Fibroblast of the conjunctiva (primary cell): ENCODE results near the gene PPP1R12A.

Experiments used
- DNase-seq: peaks from one replicate; pipeline ENCODE4 v3.0.0-alpha.2; 2010; ENCODE audit warnings: low read depth

The PPP1R12A gene

DNA sequence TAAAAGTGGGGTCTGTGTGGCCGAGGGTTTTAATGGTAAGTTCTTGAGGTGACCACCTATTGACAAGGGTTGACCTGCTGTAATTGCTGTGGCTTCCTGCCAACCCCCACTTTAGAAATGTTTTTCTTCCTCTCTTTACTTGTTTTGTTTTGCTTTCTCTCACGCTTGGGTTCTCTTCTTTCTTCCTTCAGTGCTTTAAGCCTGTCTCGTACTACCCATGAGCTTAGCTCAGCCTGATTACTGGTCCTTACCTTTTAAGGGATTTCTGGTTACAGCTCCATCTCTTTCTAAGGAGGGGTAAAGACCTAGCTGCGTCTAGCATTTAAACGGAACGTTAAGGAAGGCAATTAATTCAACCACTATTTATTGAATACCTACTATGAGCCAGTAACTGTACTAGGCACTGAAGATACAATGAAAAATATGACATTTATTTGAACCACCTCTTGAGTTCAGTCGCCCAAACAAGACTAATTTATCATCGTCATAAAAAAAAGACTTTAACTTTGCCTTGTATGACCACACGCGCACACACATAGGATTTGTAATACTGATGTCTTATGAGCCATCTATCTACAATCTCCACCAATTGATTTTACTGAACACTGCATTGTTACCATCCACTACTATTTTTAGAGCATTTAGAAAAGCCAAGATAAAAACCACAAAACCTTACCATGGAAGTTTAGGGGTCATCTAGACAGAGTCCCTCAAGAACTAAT, 888 bp upstream of the PPP1R12A start:
- DNase-seq, result no peak

- peak; percentile 16 for DNase-seq
These were observed 446 bp downstream of the PPP1R12A start for GRCh38 chr12:79934281-79935020.

- DNase-seq, result no peak
These were observed 1.2 kb downstream of the PPP1R12A start for GRCh38 chr12:79933532-79934264.

DNA sequence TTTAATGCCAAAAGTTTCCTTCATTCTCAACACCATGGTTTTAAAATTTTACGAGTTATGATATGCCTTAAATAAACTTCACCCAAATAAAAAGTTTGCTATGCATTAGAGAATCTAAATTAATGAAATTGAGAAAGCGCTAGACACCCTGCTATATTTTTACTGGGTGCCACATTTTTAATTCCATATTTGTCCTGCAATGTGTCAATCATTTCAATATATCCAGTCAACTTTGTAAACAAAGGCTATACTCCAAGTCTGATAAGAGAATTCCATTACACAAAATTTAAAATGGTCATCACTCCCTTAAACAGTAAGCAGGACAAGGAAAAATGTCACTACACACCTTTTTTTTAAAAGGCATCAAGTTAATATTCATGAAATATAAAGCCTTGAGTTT, 1.9 kb downstream of the PPP1R12A start:
- DNase-seq, result no peak

DNA sequence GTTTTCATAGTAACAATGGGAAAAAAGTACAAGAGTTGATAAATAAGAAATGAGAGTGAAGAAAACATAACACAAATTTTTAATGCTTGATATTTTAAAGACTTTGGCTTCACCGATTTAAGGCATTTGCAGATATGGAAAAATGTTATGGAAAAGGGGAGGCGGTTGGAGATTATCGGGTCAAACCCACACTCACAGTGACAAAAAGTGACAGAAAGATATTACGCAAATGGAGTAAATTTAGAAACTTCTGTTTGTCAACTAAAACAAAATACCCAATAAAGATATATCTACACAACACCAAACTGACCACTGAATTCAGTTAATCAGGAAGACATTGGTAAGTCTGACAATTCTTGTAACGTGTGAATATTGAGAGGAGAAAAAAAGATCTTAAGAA, 2.5 kb downstream of the PPP1R12A start:
- no peak for DNase-seq

DNA sequence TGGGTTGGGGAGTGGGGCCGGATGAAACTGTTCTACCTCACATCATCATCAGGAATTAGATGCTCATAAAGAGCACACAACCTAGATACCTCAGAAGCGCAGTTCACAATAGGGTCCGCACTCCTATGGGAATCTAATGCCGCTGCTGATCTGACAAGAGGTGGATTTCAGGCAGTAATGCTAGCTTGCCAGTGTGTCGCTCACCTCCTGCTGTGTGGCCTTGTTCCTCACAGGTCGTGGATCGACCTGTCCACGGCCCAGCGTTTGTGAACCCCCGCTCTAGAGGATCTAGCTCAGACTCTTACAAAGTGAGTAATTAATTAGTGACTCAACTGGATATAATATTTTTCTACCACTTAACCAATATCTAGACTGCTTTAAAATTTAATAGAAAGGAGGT, 5.8 kb downstream of the PPP1R12A start:
- DNase-seq, result no peak

GRCh38 chr12:79927772-79928474, 7.0 kb downstream of the PPP1R12A start:
- no peak for DNase-seq

- no peak for DNase-seq
These were observed 7.9 kb downstream of the PPP1R12A start for GRCh38 chr12:79926951-79927350.

- DNase-seq, result no peak
These were observed 9.4 kb downstream of the PPP1R12A start for GRCh38 chr12:79925492-79925891.

DNA sequence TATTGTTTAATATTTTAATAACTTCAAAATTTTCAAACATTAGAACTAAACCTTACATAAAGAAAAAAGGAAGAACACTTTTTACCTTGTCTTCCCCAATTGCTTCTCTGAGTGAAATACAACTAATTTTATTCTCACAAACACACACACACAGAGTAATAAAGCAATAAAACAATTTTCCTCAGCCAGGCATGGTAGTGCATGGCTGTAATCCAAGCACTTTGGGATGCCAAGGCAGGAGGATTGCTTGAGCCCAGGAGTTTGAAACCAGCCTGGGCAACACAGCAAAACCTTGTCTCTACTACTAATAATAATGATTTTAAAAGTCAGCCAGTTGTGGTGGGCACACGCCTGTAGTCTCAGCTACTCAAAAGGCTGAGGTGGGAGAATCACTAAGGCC, 13.1 kb downstream of the PPP1R12A start:
- DNase-seq, result no peak

GRCh38 chr12:79920421-79921238, 14.3 kb downstream of the PPP1R12A start:
- DNase-seq, result no peak

GRCh38 chr12:79919762-79920161, 15.1 kb downstream of the PPP1R12A start:
- DNase-seq, result no peak

- no peak for DNase-seq
These were observed 18.1 kb downstream of the PPP1R12A start for GRCh38 chr12:79916826-79917225.

DNA sequence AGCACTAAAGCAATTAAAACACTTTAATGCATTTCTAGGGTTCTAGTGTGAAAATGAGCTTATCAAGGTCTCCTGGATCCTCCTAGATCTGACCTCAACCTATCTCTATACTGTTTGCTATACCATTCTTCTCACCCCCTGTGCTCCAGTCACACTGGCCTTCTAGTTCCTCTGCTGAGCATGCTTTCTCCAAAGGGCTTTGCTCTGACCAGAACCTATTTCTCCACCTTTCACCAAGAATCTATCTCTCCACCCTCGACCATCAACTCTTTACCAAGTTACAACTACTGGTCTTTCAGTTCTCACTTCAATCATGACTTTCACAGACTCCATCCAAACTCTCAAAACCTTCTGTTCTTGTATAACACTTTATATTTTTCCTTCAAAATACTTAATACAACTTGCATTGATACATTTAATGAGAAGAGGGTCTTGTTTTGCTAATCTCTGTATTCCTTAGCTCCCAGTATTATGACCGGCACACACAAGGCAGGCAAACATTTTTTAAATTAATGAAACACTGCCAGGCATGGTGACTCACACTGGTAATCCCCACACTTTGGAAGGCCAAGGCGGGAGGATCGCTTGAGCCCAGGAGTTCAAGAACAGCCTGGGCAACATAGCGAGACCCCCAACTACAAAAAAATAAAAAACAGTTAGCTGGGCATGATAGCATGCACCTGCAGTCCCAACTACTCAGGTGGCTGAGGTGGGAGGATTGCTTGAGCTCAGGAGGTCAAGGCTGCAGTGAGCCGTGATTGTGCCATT, 22.8 kb downstream of the PPP1R12A start:
- DNase-seq, result peak; percentile 17

GRCh38 chr12:79908366-79908765, 26.5 kb downstream of the PPP1R12A start:
- no peak for DNase-seq

DNA sequence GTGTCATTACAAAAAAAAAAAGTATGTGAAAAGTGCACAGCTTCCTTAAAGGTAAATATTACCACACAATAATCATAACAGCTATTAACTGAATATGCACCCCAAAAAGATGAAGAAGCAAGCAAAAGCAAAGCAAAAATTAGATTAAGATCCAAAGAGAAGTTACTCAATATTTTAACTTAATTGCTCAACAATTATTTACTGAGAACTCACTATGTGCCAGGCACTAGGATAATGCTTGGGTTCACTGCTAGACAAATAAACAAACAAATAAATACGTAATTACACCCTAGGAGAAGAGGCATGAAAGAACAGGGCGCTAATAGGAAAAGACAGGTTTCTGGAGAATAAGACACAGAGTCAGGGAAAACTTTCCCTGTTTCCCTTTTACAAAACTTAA, 33.4 kb downstream of the PPP1R12A start:
- no peak for DNase-seq

DNA sequence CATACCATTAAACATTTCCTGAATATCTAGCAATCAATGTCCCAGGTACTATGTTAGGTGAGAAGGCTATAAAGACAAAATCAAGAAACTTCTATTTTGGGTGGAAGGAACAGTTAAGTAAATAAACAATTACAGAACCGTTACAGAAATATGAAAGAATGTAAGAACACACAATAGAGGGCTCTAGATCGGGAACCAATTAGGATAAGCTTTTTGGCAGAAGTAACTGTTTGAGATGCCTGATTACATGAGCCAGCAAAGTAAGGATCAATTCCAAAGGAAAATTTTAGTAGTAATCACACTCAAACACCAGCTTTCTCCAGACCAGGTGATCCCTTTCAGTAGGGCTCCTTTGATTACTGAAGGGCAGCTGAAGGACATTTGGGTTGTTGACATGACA, 33.9 kb downstream of the PPP1R12A start:
- no peak for DNase-seq

GRCh38 chr12:79900199-79900598, 34.7 kb downstream of the PPP1R12A start:
- no peak for DNase-seq

- peak; percentile 40 for DNase-seq
These were observed 37.3 kb downstream of the PPP1R12A start for GRCh38 chr12:79897617-79898016.

- no peak for DNase-seq
These were observed 39.1 kb downstream of the PPP1R12A start for GRCh38 chr12:79895804-79896203.

- DNase-seq, result no peak
These were observed 39.8 kb downstream of the PPP1R12A start for GRCh38 chr12:79895071-79895470.
